HCT116 (cell line): ENCODE measurements around the gene RFPL3. TPM values are rescaled to one million over a fixed set of nuclear protein-coding genes. Genes with fewer than 3 reads are reported as not detected.

Experiments
- ATAC-seq: fragments of 200-7000 bp; cut with Tn5 transposase; 2 replicates; pipeline ENCODE4 v1.9.1; 2020; ENCODE audit warnings: mild to moderate bottlenecking, moderate library complexity
- BruUV-seq: library from RNA; stranded (reverse); fragments of 400-500 nt; replicated peaks from 2 replicates; lab custom pipeline; 2021; lab: Mats Ljungman, UMichigan
- CTCF ChIA-PET: fragments of 300-600 bp; sonication (Branson Sonifier 250); formaldehyde crosslinking; loops from one replicate; lab custom pipeline; 2021; ENCODE audit warnings: antibody characterized with exemption; lab: Charles Lee
- POLR2A ChIA-PET: fragments of 300-600, 350-600 bp; sonication (Branson Sonifier 250); formaldehyde crosslinking; loops from one replicate; lab custom pipeline; 2021; ENCODE audit warnings: antibody characterized with exemption; lab: Charles Lee
- RAD21 ChIA-PET, 2 experiments: fragments of 300-600 bp; sonication (Branson Sonifier 250); formaldehyde crosslinking; loops; one replicate each; lab custom pipeline; 2023; ENCODE audit warnings: low total read pairs in 2 of 2; ENCODE audit not compliant: uncharacterized antibody in 2 of 2, unreplicated experiment in 2 of 2, low non-redundant PET in 1 of 2; lab: Charles Lee
- DNase-seq: peaks from one replicate; pipeline ENCODE4 v3.0.0-alpha.2; 2010; ENCODE audit warnings: low read depth, low spot score
- H2AFZ ChIP-seq: fragments of 200-600 bp; shearing (Covaris generic), sonication (generic); 2 replicates; pipeline ENCODE4 v1.6.1; 2017; ENCODE audit warnings: low read depth, mixed run types, mixed read lengths, antibody characterized with exemption, low read length; ENCODE audit not compliant: poor library complexity, severe bottlenecking
- H3K27ac ChIP-seq: 2 replicates; pipeline ENCODE4 v1.5.1; 2012; ENCODE audit warnings: low read depth, low read length
- H3K27me3 ChIP-seq: fragments of 200-600 bp; sonication (generic); 2 replicates; pipeline ENCODE4 v1.6.1; 2016; ENCODE audit warnings: mixed run types, low read length, mixed read lengths; ENCODE audit not compliant: insufficient read depth
- H3K36me3 ChIP-seq, 2 experiments: fragments of 200-500 bp in 1 of 2; fragments of 200-600 bp in 1 of 2; sonication (Bioruptor generic) in 1 of 2; sonication (generic) in 1 of 2; 2 replicates each; pipeline versions ENCODE4 v1.5.1 to v1.6.1; 2014 to 2016; ENCODE audit warnings: low read length in 2 of 2, inconsistent platforms in 1 of 2, mixed read lengths in 1 of 2, mixed run types in 1 of 2; ENCODE audit not compliant: insufficient read depth in 2 of 2, control insufficient read depth in 1 of 2
- H3K4me1 ChIP-seq, 2 experiments: fragments of 200-600 bp in 1 of 2; sonication (generic) in 1 of 2; 2 replicates each; pipeline versions ENCODE4 v1.5.1 to v1.6.1; 2012 to 2017; ENCODE audit warnings: low read length in 2 of 2, inconsistent platforms in 1 of 2, mild to moderate bottlenecking in 1 of 2, mixed read lengths in 1 of 2, mixed run types in 1 of 2, moderate library complexity in 1 of 2; ENCODE audit not compliant: insufficient read depth in 2 of 2, control insufficient read depth in 1 of 2
- H3K4me2 ChIP-seq: fragments of 200-600 bp; sonication (generic); 2 replicates; pipeline ENCODE4 v1.6.1; 2017; ENCODE audit warnings: mixed run types, low read length, mixed read lengths
- H3K4me3 ChIP-seq, 2 experiments: fragments of 200-600 bp in 1 of 2; sonication (generic) in 1 of 2; replicated peaks in 1 of 2; 2 replicates each; pipeline ENCODE4 v1.5.1; 2011 to 2016; ENCODE audit warnings: low read length in 2 of 2, control low read depth in 1 of 2, low read depth in 1 of 2, mild to moderate bottlenecking in 1 of 2, mixed read lengths in 1 of 2, mixed run types in 1 of 2
- H3K79me2 ChIP-seq: fragments of 200-600 bp; sonication (generic); 2 replicates; pipeline ENCODE4 v1.6.1; 2017; ENCODE audit warnings: mild to moderate bottlenecking, mixed run types, low read length, moderate library complexity, mixed read lengths; ENCODE audit not compliant: insufficient read depth
- H3K9ac ChIP-seq: fragments of 200-600 bp; sonication (generic); 2 replicates; pipeline ENCODE4 v1.6.1; 2016; ENCODE audit warnings: low read length, mixed read lengths
- H3K9me2 ChIP-seq: fragments of 200-600 bp; sonication (generic), shearing (Covaris generic); 2 replicates; pipeline ENCODE4 v1.6.1; 2017; ENCODE audit warnings: mixed run types, mild to moderate bottlenecking, moderate library complexity; ENCODE audit not compliant: insufficient read depth
- H3K9me3 ChIP-seq, 2 experiments: fragments of 200-500 bp in 1 of 2; fragments of 200-600 bp in 1 of 2; sonication (Bioruptor generic) in 1 of 2; sonication (generic) in 1 of 2; 2 replicates each; pipeline ENCODE4 v1.6.1; 2014 to 2017; ENCODE audit warnings: low read length in 2 of 2, mixed read lengths in 2 of 2, inconsistent platforms in 1 of 2, low read depth in 1 of 2, mild to moderate bottlenecking in 1 of 2, mixed run types in 1 of 2, moderate library complexity in 1 of 2; ENCODE audit not compliant: control insufficient read depth in 1 of 2, insufficient read depth in 1 of 2
- H4K20me1 ChIP-seq: fragments of 200-600 bp; sonication (generic), shearing (Covaris generic); 2 replicates; pipeline ENCODE4 v1.6.1; 2017; ENCODE audit warnings: mixed run types, mild to moderate bottlenecking, moderate library complexity; ENCODE audit not compliant: insufficient read depth
- CBX3 ChIP-seq: IDR thresholded peaks from 2 replicates; pipeline ENCODE4 v1.6.1; 2012; ENCODE audit warnings: low read depth
- CTCF ChIP-seq, 3 experiments: fragments of 200-600 bp in 1 of 3; sonication (generic) in 1 of 3; IDR thresholded peaks in 2 of 3; conservative IDR thresholded peaks in 1 of 3; 2 replicates each; pipeline ENCODE4 v1.5.1; 2012 to 2017; ENCODE audit warnings: low read depth in 2 of 3, low read length in 2 of 3, antibody characterized with exemption in 1 of 3, borderline replicate concordance in 1 of 3, control low read depth in 1 of 3, mild to moderate bottlenecking in 1 of 3, mixed read lengths in 1 of 3, mixed run types in 1 of 3, moderate library complexity in 1 of 3; ENCODE audit not compliant: insufficient read depth in 1 of 3
- ELF1 ChIP-seq: IDR thresholded peaks from 2 replicates; pipeline ENCODE4 v1.6.1; 2012; ENCODE audit warnings: low read depth, borderline replicate concordance
- EZH2 ChIP-seq: fragments of 200-600 bp; sonication (generic); IDR thresholded peaks from 2 replicates; pipeline ENCODE4 v1.6.1; 2017; ENCODE audit warnings: antibody characterized with exemption, mixed run types
- POLR2AphosphoS5 ChIP-seq: IDR thresholded peaks from 2 replicates; pipeline ENCODE4 v1.6.1; 2011; ENCODE audit warnings: mild to moderate bottlenecking, low read depth, low read length, moderate library complexity
- RAD21 ChIP-seq: IDR thresholded peaks from 2 replicates; pipeline ENCODE4 v1.6.1; 2012; ENCODE audit warnings: low read depth, mild to moderate bottlenecking
- YY1 ChIP-seq: IDR thresholded peaks from 2 replicates; pipeline ENCODE4 v1.6.1; 2011; ENCODE audit warnings: low read length, low read depth, moderate library complexity, mild to moderate bottlenecking; ENCODE audit not compliant: insufficient replicate concordance; ENCODE audit errors: extremely low read depth
- ZBTB33 ChIP-seq: IDR thresholded peaks from 2 replicates; pipeline ENCODE4 v1.6.1; 2011; ENCODE audit warnings: mild to moderate bottlenecking, low read length, moderate library complexity; ENCODE audit not compliant: insufficient replicate concordance; ENCODE audit errors: extremely low read depth
- ZNF274 ChIP-seq: fragments of 200-500 bp; sonication (Bioruptor generic); IDR thresholded peaks from 2 replicates; pipeline ENCODE4 v1.6.1; 2014; ENCODE audit warnings: mild to moderate bottlenecking, low read depth, low read length, inconsistent platforms
- intact Hi-C: fragments of 100-400 bp; cut with micrococcal nuclease; formaldehyde crosslinking; loops from 2 replicates; pipeline ENCODE4 v1.10.0; 2022
- total RNA-seq: library from RNA; stranded (reverse); gene quantifications from one replicate; pipeline ENCODE4 v1.2.1, GENCODE V29; 2021; ENCODE audit not compliant: unreplicated experiment

Gene RFPL3
- total RNA-seq, 1 experiment from 2014 or later, result not detected

- Histone ChIP-seq H3K27me3 (no peaks in the 10 kb centered on the region), H3K79me2 (no peaks in the 10 kb centered on the region), H3K36me3 (no peaks in the 10 kb centered on the region), H4K20me1 (no peaks in the 10 kb centered on the region), H3K27ac (no peak overlapping the region), H3K9me2 (no peaks in the 10 kb centered on the region), H3K4me1 (no peaks in the 10 kb centered on the region; a peak in 1 of 4 replicates), H2AFZ (no peak overlapping the region), H3K4me2 (no peak overlapping the region), H3K9ac (no peak overlapping the region), H3K9me3 (no peaks in the 10 kb centered on the region), H3K4me3 (no peak overlapping the region)
- CTCF ChIA-PET, result interaction anchor here (1.0 to 2.1 kb wide), 4 partner anchors 13 to 402 kb away, joined by 3 to 9 read pairs (median 4); no protein-coding TSS in a partner anchor
- POLR2A ChIA-PET, result no interaction called here
- DNase-seq (peak; percentile 54), ATAC-seq (peak; percentile 99)
- RAD21 ChIA-PET, result no interaction called here
- TF ChIP-seq CBX3, result no peak
- no peak for TF ChIP-seq POLR2AphosphoS5
- no peak for TF ChIP-seq YY1
- peak; percentile 80 for TF ChIP-seq RAD21
- peak; percentile 98 for TF ChIP-seq CTCF (IDR thresholded peaks at IDR 0.05 in 2 of 3, conservative IDR thresholded peaks at IDR 0.05 in 1 of 3; ENCODE audit: borderline replicate concordance in 1 of 3, insufficient read depth in 1 of 3, low read depth in 2 of 3, low read length in 2 of 3)
- intact Hi-C loops, result loop anchor here (1.0 to 10.0 kb wide), 3 partner anchors 174 to 401 kb away; partner anchors contain the start of gene RFPL2
- no TSS peak for BruUV-seq
These were observed 21.1 kb downstream of the RFPL3 start for GRCh38 chr22:32378707-32379272.

- Histone ChIP-seq H3K4me3 (no peak overlapping the region), H3K9me2 (no peaks in the 10 kb centered on the region), H2AFZ (no peak overlapping the region), H3K27ac (no peak overlapping the region), H3K9ac (no peak overlapping the region), H3K36me3 (no peaks in the 10 kb centered on the region), H3K27me3 (no peaks in the 10 kb centered on the region), H3K79me2 (no peaks in the 10 kb centered on the region), H3K4me1 (no peaks in the 10 kb centered on the region; a peak in 1 of 4 replicates), H3K4me2 (no peak overlapping the region), H3K9me3 (no peaks in the 10 kb centered on the region), H4K20me1 (no peaks in the 10 kb centered on the region)
- no peak for DNase-seq
- ChIA-PET POLR2A (no interaction called here), RAD21 (no interaction called here), CTCF (no interaction called here)
- no peak for ATAC-seq
- intact Hi-C loops, result no loop called here
- no TSS peak for BruUV-seq
- TF ChIP-seq ELF1, result no peak
- no peak for TF ChIP-seq ZNF274
- no peak for TF ChIP-seq ZBTB33
- TF ChIP-seq EZH2, result no peak
These were observed 23.3 kb downstream of the RFPL3 start for GRCh38 chr22:32380991-32381390.
